ENCODE data around the gene ADORA1. TPM values are rescaled to one million over a fixed set of nuclear protein-coding genes. Genes with fewer than 3 reads are reported as not detected.

Gene ADORA1
- total RNA-seq, 2 donors from 2014 or later, result not detected

GRCh38 chr1:203100516-203100869 is 27.0 kb upstream of the ADORA1 start:
- Histone ChIP-seq H3K4me1 (ENCODE audit: control insufficient read depth in 1 of 2, low read depth in 2 of 2) (no peaks in the 10 kb centered on the region), H3K27me3 (replicated peaks; ENCODE audit: insufficient read depth) (no peaks in the 10 kb centered on the region), H3K36me3 (no peaks in the 10 kb centered on the region), H3K4me3 (no peak overlapping the region), H3K9me3 (peaks cover 11% of the 10 kb centered on the region), H3K27ac (no peak overlapping the region)
- DNase-seq (ENCODE audit: low spot score) (no peak), ATAC-seq (ENCODE audit: insufficient number of reproducible peaks, low FRiP score, low read depth) (no peak)
- TF ChIP-seq CTCF (IDR thresholded peaks at IDR 0.05), result no peak

GRCh38 chr1:203101813-203102634 is 25.5 kb upstream of the ADORA1 start:
- no peaks in the 10 kb centered on the region for H3K36me3 ChIP-seq
- H3K9me3 ChIP-seq, result peaks cover 8% of the 10 kb centered on the region
- H3K27me3 ChIP-seq (replicated peaks; ENCODE audit: insufficient read depth), result no peaks in the 10 kb centered on the region
- H3K4me3 ChIP-seq, result no peak overlapping the region
- H3K27ac ChIP-seq, result no peak overlapping the region
- no peak for ATAC-seq (ENCODE audit: insufficient number of reproducible peaks, low FRiP score, low read depth)
- H3K4me1 ChIP-seq (ENCODE audit: control insufficient read depth in 1 of 2, low read depth in 2 of 2), result no peaks in the 10 kb centered on the region
- no peak for DNase-seq (ENCODE audit: low spot score)
- no peak for TF ChIP-seq CTCF (IDR thresholded peaks at IDR 0.05)

- no peaks in the 10 kb centered on the region for H3K27me3 ChIP-seq (replicated peaks; ENCODE audit: insufficient read depth)
- H3K4me1 ChIP-seq (ENCODE audit: control insufficient read depth in 1 of 2, low read depth in 2 of 2), result no peaks in the 10 kb centered on the region
- DNase-seq (ENCODE audit: low spot score) (no peak), ATAC-seq (ENCODE audit: insufficient number of reproducible peaks, low FRiP score, low read depth) (no peak)
- H3K9me3 ChIP-seq, result peaks cover 8% of the 10 kb centered on the region
- no peak overlapping the region for H3K4me3 ChIP-seq
- no peaks in the 10 kb centered on the region for H3K36me3 ChIP-seq
- H3K27ac ChIP-seq, result no peak overlapping the region
- TF ChIP-seq CTCF (IDR thresholded peaks at IDR 0.05), result no peak
Measured at GRCh38 chr1:203103216-203103615, 24.3 kb upstream of the ADORA1 start.

GRCh38 chr1:203103829-203104495 is 23.6 kb upstream of the ADORA1 start:
- Histone ChIP-seq H3K27me3 (replicated peaks; ENCODE audit: insufficient read depth) (no peaks in the 10 kb centered on the region), H3K27ac (no peak overlapping the region), H3K36me3 (no peaks in the 10 kb centered on the region), H3K9me3 (peaks cover 8% of the 10 kb centered on the region), H3K4me1 (ENCODE audit: control insufficient read depth in 1 of 2, low read depth in 2 of 2) (no peaks in the 10 kb centered on the region), H3K4me3 (no peak overlapping the region)
- ATAC-seq (ENCODE audit: insufficient number of reproducible peaks, low FRiP score, low read depth) (no peak), DNase-seq (ENCODE audit: low spot score) (no peak)
- no peak for TF ChIP-seq CTCF (IDR thresholded peaks at IDR 0.05)

- Histone ChIP-seq H3K4me3 (no peak overlapping the region), H3K9me3 (peaks cover 8% of the 10 kb centered on the region), H3K36me3 (no peaks in the 10 kb centered on the region), H3K27ac (no peak overlapping the region), H3K4me1 (ENCODE audit: control insufficient read depth in 1 of 2, low read depth in 2 of 2) (no peaks in the 10 kb centered on the region), H3K27me3 (replicated peaks; ENCODE audit: insufficient read depth) (no peaks in the 10 kb centered on the region)
- DNase-seq (ENCODE audit: low spot score) (no peak), ATAC-seq (ENCODE audit: insufficient number of reproducible peaks, low FRiP score, low read depth) (no peak)
- TF ChIP-seq CTCF (IDR thresholded peaks at IDR 0.05), result no peak
Measured at GRCh38 chr1:203104789-203105390, 22.6 kb upstream of the ADORA1 start.

Data from thoracic aorta (tissue), 2 donors.